D721Med (cell line): ENCODE data around the gene PRAMEF8.
"Not testable (repeated sequence)": the region's sequence is repeated elsewhere in the genome, so short reads cannot be mapped to it uniquely, and the experiment has no call there.

Experiments used
- DNase-seq: peaks from one replicate; pipeline ENCODE4 v3.0.0; 2011; ENCODE audit warnings: low spot score; ENCODE audit not compliant: insufficient read length
- FAIRE-seq: peaks from 2 replicates; lab custom pipeline; 2011; peaks lifted over from hg19 to GRCh38; lab: Jason Lieb, UNC

PRAMEF8 gene

GRCh38 chr1:13285037-13285436, at the start of gene PRAMEF8:
PRAMEF8 (minus strand) TSS chr1:13285137; CDS start chr1:13284091, 1,046 bp downstream.
- not testable (repeated sequence) for FAIRE-seq, DNase-seq

DNA sequence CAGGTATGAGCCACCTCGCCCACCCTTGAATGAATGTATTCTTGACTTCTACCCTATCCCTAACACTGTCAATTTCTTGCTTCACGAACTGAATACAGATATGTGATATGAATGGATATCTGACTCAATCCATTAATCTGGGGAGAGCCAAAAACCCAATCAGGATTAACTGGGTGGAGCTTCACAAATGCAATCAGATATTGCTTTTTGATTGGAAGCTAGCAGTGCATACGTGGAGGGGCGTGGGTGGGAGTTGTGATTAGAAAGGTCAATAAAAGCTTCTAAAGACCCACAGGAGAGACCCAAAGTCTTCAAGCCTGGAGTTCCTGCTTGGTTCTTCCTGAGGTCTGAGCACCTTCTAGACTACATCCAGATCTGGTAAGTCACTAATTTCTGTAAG, 30.3 kb upstream of the PRAMEF8 start, which contains the start of gene PRAMEF15:
Gene PRAMEF15 (plus strand): TSS at position 301 of the 400 bp plus-strand sequence. CDS start 2,827 bp downstream, outside the sequence.
- not testable (repeated sequence) for FAIRE-seq, DNase-seq

DNA sequence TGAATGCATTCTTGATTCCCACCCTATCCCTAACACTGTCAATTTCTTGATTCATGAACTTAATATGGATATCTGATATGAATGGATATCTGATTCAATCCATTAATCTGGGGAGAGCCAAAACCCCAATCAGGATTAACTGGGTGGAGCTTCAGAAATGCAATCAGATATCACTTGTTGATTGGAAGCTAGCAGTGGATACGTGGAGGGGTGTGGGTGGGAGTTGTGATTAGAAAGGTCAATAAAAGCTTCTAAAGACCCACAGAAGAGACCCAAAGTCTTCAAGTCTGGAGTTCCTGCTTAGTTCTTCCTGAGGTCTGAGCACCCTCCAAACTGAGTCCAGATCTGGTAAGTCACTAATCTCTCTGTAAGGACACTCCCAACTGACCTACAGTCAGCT, 18.3 kb upstream of the PRAMEF8 start, which contains the start of gene PRAMEF33:
Gene PRAMEF33 (plus strand): TSS at position 301 of the 400 bp plus-strand sequence. CDS start 2,416 bp downstream, outside the sequence.
- DNase-seq, FAIRE-seq: not testable (repeated sequence)

DNA sequence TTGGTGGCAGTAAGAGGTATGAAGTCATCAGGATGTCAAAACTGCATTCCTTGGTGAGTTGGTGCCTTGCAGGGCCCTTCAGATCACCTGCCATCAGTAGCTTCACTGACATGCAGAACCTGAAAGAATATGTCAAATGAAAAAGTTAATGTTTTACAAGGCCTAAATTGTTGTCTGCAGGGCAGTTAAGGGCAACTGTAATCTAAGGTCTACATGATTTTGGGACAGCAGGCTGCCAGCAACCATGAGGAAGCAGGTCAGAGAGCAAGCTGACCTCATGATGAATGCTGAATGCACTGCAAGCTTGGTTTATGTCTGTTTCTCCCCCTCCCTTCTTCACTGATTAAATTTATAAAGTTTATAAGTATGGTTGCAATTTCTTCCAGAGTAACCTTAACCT, 17.3 kb upstream of the PRAMEF8 start:
- not testable (repeated sequence) for DNase-seq, FAIRE-seq

GRCh38 chr1:13298699-13299098, 13.8 kb upstream of the PRAMEF8 start:
- DNase-seq, FAIRE-seq: not testable (repeated sequence)

DNA sequence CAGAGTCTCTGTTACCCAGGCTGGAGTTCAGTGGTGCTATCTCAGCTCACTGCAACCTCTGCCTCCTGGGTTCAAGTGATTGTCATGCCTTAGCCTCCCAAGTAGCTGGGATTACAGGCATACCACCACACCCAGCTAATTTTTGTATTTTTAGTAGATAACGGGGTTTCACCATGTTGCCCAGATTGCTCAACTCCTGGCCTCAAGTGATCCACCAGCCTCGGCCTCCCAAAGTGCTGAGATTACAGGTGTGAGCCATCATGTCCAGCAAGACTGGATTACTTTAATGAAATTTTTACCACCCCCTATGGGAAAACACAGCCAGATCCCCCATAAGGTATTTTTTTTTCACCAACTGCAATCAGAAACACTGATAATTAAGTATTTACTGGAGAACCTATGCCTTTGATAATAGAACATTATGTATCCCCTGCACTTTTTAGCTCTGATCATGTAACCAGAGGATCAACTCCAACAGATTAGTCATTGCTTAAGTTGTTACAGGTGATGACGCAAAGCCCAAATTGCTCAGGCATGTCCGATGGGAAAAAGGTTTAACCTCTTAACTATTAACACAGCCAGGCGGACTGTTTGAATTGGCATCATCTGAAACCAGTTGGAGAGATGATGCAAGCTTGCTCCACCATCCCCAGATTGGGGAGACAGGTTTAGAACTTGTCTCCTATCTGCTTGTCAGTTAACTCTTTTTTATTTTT, 12.4 kb upstream of the PRAMEF8 start:
- not testable (repeated sequence) for FAIRE-seq, DNase-seq

DNA sequence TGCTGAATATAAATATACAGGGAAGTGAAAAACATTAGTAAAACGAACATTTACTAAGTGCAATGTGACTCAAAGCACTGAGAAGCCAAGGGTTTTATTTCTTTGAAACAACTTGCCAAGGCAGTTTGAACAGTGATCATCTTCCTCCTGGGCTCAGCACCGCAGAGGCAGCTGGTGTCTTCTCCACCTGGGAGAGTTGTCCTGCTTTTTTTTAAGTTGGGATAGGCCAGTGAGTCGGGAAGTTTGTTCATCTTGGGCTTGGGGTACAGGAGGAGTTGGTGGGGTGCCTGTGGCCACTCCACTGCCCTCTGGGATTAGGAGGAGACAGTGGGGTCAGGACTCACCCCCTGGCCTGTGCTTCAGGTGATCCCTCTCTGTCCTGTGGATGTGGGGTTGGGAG, 4.1 kb upstream of the PRAMEF8 start:
- not testable (repeated sequence) for DNase-seq, FAIRE-seq

DNA sequence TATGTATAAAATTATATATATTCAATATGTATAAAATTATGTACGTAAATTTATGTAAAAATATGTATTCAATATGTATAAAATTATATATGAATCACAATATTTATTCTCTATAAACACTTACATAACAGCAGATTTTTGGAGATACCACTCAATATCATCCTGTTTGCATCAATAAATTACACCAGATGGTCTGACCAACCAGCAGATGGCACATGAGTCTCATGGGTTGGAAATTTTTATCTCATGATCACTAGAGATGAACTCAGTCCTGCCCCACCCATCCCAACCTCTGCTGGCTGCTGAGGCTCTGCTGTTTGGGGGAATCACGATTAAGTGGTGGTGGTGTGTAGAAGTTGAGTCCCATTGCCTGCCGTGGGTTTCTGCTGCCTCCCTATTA, 5.3 kb downstream of the PRAMEF8 start:
- not testable (repeated sequence) for DNase-seq, FAIRE-seq

GRCh38 chr1:13277016-13277415, 7.9 kb downstream of the PRAMEF8 start:
- FAIRE-seq, DNase-seq: not testable (repeated sequence)

- not testable (repeated sequence) for FAIRE-seq, DNase-seq
Observed at GRCh38 chr1:13265124-13265523, 19.8 kb downstream of the PRAMEF8 start.

DNA sequence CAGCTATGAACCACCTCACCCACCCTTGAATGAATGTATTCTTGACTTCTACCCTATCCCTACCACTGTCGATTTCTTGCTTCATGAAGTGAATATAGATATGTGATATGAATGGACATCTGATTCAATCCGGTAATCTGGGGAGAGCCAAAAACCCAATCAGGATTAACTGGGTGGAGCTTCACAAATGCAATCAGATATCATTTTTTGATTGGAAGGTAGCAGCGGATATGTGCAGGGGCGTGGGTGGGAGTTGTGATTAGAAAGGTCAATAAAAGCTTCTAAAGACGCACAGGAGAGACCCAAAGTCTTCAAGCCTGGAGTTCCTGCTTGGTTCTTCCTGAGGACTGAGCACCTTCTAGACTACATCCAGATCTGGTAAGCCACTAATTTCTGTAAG, 31.0 kb downstream of the PRAMEF8 start, which contains the start of gene PRAMEF5:
Gene PRAMEF5 (plus strand): TSS at position 301 of the 400 bp plus-strand sequence. CDS start 5,071 bp downstream, outside the sequence.
- FAIRE-seq: not testable (repeated sequence)

GRCh38 chr1:13247122-13247521, 37.8 kb downstream of the PRAMEF8 start:
- DNase-seq, FAIRE-seq: not testable (repeated sequence)

More for the DNA sequence above, 31.0 kb downstream of the PRAMEF8 start, which contains the start of gene PRAMEF5:
- DNase-seq: not testable (repeated sequence)

DNA sequence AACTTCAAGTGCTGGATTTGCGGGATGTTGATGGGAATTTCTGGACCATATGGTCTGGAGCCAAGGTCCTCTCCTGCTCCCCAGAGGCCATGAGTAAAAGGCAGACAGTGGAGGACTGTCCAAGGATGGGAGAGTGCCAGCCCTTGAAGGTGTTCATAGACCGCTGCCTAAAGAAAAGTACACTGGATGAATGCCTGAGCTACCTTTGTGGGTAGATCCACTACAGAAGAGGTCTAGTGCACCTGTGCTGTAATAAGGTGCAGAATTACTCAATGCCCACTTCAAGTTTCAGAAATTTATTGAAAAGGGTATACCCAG, 38.4 kb downstream of the PRAMEF8 start:
- FAIRE-seq, DNase-seq: not testable (repeated sequence)

- DNase-seq, FAIRE-seq: not testable (repeated sequence)
Observed at GRCh38 chr1:13245841-13246553, 38.9 kb downstream of the PRAMEF8 start.

DNA sequence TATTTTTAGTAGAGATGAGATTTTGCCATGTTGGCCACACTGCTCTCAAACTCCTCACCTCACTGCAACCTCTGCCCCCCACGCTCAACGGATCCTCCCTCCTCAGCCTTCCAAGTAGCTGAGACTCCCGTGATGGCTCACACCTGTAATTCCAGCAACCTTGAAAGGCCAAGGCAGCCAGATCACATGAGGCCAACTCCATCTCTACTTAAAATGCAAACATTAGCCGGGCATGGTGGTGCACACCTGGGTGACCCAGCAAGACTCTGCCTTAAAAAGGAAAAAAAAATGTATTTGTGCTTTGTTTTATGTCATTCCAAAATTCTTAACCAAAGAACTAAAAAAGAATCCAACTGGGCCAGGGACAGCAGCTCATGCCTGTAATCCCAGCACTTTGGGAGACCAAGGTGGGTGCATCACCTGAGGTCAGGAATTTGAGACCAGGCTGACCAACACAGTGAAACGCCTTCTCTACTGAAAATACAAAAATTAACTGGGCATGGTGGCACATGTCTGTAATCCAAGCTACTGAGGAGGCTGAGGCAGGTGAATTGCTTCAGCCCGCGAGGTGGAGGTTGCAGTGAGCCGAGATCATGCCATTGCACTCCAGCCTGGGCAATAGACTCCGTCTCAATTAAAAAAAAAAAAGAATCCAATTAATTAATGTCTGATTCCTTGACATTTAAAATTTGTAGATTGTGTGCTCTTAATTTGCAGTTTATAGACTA, 41.2 kb downstream of the PRAMEF8 start:
- DNase-seq, FAIRE-seq: not testable (repeated sequence)

GRCh38 chr1:13239633-13240032, 45.3 kb downstream of the PRAMEF8 start:
- DNase-seq, FAIRE-seq: not testable (repeated sequence)

DNA sequence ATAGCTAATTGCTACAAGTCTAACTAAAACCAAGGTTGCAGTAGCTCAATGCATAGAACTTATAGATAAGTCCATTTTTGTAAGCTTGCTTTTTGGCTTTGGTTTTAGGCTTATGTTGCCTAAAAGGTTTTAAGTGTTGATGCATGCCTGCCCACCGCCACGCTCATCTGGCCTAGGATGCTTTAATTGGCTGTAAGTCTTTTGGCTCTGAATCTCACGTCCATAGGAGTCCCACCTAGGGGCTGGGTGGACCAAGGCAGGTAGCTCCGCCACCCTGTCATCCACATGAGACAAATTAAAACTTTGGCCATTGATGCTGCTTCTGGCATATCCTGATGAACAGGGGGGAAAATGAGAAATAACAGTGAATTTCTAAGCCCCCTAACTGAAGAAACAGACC, 47.4 kb downstream of the PRAMEF8 start:
- not testable (repeated sequence) for DNase-seq, FAIRE-seq

GRCh38 chr1:13234057-13234456, 50.9 kb downstream of the PRAMEF8 start:
- DNase-seq, FAIRE-seq: not testable (repeated sequence)

GRCh38 chr1:13232056-13232455, 52.9 kb downstream of the PRAMEF8 start:
- not testable (repeated sequence) for FAIRE-seq, DNase-seq
